ENCODE measurements around the gene PFDN5.

PFDN5 gene

DNA sequence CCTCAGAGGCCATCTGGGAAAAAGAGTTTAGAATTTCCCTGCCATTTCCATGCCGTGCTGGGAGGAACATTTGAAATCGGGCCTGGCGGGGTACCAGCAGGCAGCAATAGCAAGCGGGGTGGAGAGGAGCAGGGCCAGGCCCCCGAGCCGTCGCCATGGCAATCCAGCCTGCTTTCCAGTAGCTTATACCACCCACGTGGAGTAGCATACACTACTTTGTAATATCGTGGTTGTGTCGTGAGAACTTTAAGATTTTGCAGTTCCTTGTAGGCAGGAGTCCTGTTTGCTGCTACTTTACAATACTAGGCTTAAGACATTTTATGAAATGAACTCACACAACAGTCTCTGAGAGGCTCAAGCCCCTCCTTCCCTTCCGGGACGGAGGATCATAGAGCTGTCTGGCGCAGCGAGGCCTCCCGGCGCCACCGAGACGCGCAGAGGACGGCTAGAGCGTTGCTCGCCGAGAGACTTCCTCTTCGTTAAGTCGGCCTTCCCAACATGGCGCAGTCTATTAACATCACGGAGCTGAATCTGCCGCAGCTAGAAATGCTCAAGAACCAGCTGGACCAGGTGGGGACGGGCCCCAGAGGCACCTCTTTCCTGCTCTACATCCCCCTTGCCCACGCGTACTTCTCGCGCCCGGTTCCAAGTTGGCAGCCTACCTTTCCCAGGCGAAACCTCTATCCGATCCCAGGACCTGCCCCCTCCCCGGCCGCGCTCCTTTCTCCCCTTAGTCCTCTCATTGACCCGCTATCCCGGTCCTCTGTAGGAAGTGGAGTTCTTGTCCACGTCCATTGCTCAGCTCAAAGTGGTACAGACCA lies at the start of gene PFDN5:
Gene PFDN5, plus strand, starts transcription at position 473 of the 821 bp plus-strand sequence. Its CDS starts 26 bp downstream, at position 499.
- DNase-seq: peak; percentile 91

DNA sequence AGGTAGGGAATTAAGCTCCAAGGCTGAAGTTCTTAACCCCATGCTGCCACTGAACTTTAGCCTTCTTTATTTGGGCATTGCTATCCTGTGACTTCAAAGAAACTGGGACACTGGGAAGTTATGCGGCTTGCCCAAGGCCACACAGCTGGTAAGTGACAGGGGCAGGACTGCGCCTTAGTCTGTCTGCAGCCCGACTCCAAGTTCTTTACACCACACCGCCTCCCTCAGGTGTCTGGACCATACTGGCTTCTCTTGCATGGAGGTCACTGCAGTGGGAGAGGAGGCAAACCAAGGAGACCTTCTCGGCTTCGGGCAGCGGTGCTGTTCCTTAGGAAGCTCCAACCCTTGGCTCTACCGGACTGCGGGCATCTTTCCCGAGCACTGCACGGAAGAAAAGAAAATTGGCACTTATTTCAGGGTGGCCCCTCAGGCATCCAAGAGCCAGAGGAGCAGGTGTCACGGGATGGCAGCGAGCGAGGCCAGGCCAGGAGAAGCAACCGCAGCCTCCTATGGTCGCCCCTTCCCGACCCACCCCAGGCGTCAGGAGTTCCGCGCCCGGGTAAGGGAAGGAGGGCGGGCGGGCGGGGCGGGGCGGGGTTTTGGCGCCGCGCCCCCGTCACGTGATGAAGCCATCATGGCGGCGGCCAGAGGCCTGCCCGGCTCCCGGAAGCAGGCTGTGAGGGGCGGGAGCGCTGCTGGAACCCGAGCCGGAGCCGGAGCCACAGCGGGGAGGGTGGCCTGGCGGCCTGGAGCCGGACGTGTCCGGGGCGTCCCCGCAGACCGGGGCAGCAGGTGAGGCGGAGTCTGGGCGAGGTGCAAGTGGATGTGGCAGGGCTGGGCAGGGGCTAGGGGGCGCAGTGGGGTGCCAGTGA lies 43.6 kb upstream of the PFDN5 start:
- DNase-seq: peak; percentile 83

DNA sequence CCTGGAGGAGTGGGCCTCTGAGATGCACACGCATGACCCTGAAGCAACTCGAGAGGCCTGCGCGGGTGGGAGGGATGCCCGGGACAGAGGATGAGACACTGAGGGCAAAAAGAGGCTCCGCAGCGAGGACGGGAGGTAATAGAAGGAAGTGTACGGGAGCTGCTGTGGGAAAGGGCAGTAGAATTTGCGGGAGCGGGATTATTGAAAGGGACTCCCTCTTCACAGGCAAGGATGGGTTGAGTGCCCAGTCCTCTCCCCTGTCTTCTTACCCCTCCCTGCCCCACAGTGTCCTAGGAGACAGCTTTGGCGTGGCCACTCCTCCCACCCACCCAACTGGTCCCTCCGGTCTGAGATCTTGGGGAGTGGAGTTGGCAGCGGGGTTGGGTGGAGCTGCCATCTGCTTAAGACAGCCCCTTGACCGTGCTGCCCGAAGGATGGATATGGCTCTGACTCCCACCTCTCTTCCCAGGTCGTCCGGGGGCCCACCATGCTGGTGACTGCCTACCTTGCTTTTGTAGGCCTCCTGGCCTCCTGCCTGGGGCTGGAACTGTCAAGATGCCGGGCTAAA lies 42.9 kb upstream of the PFDN5 start:
- DNase-seq: no peak

- DNase-seq: no peak
These were observed 42.0 kb upstream of the PFDN5 start for GRCh38 chr12:53253298-53253697.

GRCh38 chr12:53254816-53255545 lies 40.4 kb upstream of the PFDN5 start:
- DNase-seq: no peak

GRCh38 chr12:53255996-53256395 lies 39.3 kb upstream of the PFDN5 start:
- DNase-seq: no peak

- no peak for DNase-seq
These were observed 36.5 kb upstream of the PFDN5 start for GRCh38 chr12:53258541-53259539.

- no peak for DNase-seq
These were observed 35.5 kb upstream of the PFDN5 start for GRCh38 chr12:53259891-53260290.

DNA sequence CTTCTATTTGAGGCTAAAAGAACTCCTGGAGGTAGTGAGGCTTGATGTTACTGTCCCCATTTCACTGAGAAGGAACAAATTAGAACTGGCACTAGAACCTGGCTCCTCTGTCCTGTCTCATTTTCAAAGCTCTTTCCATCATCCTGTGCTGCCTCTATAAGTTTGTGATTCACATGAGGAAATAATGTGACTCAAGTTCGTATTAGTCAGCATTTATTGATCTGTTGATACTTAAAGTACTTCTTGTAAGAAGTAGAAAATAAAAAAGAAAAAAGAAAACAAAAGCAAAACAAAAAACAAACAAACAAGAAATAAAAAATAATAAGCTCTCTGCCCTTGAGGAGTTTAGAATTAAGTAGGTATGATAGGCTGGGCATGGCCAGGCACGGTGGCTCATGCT lies 29.6 kb upstream of the PFDN5 start:
- no peak for DNase-seq

- DNase-seq: peak; percentile 30
These were observed 27.9 kb upstream of the PFDN5 start for GRCh38 chr12:53267306-53267998.

DNA sequence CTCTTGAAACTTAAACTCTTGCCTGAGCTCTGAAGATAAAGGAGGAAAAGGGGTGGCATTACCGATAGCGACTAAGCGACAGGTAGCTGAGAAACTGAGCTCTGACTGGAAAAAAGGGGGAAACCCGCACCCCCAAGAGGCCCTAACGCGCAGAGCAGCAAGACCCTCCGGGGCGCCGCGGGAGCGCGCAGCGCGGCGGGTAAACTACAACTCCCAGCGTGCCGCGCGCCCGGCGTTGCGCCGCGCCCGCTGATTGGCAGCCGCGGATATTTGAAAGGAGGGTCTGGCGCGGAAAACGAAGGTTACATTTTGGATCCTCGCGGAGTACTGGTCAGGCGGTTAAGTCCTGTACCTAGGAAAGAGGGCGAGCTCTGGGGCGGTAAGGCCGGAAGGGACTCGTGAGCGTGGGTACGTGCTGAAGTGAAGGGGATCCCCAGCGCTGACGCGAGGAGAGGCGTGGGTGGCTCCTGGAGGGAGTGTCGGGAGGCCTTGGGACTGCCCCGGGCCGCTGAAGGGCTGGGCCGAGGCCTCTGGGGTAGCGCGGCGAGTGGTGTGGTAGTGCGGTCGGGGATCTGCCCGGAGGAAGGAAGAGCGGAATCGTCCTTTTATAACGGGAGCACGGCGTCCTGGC lies 27.2 kb upstream of the PFDN5 start, which contains the start of gene ESPL1:
Gene ESPL1, plus strand, starts transcription at position 301 of the 631 bp plus-strand sequence. CDS start 468 bp downstream, outside the sequence.
- DNase-seq: peak; percentile 84

- no peak for DNase-seq
These were observed 26.4 kb upstream of the PFDN5 start for GRCh38 chr12:53268630-53269562.

GRCh38 chr12:53274445-53274844 lies 20.9 kb upstream of the PFDN5 start:
- DNase-seq: no peak

DNA sequence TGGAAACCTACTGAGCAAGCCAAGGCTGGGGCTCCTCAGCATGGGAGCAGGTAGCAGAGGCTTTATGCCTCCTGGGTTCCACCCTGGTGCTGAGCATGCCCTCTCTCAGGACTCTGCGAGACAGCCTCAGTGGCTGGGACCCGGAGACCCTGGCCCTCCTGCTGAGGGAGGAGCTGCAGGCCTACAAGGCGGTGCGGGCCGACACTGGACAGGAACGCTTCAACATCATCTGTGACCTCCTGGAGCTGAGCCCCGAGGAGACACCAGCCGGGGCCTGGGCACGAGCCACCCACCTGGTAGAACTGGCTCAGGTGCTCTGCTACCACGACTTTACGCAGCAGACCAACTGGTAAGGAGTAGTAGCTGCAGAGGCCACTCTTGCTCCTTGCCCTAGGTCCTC lies 18.8 kb upstream of the PFDN5 start:
- DNase-seq: no peak

DNA sequence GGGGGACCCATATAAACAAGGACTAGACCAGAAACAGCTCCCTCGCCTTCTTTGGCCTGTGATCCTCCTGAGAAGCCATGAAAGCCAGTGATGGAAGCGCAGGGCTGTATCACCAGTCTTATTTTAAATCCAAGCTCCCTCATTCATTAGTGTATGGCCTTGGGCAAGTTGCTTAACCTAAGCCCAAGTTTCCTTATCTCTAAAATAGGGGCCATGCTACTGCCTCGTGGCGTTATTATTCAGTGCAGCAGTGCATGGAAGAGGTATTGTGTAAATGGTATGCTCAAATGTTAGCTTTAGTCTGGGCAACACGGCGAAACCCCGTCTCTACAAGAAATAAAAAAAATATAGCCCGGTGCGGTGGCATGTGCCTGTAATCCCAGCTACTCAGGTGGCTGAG lies 17.4 kb upstream of the PFDN5 start:
- DNase-seq: no peak

DNA sequence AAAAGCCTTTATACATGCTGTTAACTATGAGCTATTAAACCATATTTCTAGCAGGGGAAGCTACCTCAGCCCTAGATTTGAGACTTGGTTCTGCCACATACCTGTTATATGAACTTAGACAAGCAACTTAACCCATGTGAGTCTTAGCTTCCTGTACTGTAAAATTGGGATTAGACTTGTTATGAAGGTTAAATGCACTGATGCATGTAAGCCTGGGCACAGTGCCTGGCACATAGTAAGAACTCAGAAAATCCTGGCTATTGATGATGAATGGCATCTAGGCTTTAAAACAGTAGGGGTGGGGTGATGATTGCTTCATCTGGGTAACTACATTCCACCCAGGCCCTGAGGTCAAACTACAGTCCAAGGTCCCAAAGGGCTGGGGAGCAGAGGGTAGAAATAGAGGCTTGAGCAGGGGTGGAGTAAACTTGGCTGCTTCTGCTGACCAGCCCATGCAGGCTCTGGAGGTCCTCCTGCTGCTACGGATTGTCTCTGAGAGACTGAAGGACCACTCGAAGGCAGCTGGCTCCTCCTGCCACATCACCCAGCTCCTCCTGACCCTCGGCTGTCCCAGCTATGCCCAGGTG lies 16.0 kb upstream of the PFDN5 start:
- no peak for DNase-seq

GRCh38 chr12:53279888-53280498 lies 15.3 kb upstream of the PFDN5 start:
- DNase-seq: no peak

- no peak for DNase-seq
These were observed 8.9 kb upstream of the PFDN5 start for GRCh38 chr12:53286448-53286847.

Data from CD4-positive, alpha-beta T cell treated with Interleukin-6 for 4 hours (primary cell).